CD14-positive monocyte (primary cell): ENCODE data around the gene CEBPZOS. TPM values are rescaled to one million over a fixed set of nuclear protein-coding genes. Genes with fewer than 3 reads are reported as not detected.

ENCODE experiments used
- DNase-seq, 3 donors: peaks; one replicate each; pipeline ENCODE4 v3.0.0-alpha.2; 2011 to 2022
- H2AFZ ChIP-seq: 2 replicates; pipeline ENCODE4 v1.6.0; 2012; ENCODE audit warnings: mild to moderate bottlenecking, low read depth, low read length, inconsistent platforms; ENCODE audit not compliant: insufficient read depth, poor library complexity, severe bottlenecking
- H3K27ac ChIP-seq, 2 donors: 1 replicate in 1 of 2; 2 replicates in 1 of 2; pipeline ENCODE4 v1.5.1; 2012 to 2013; ENCODE audit warnings: low read length in 2 of 2, control low read depth in 1 of 2, inconsistent platforms in 1 of 2, low read depth in 1 of 2, mild to moderate bottlenecking in 1 of 2
- H3K27me3 ChIP-seq, 2 donors: one replicate each; pipeline versions ENCODE4 v1.6.0 to v1.6.1; 2011 to 2013; ENCODE audit warnings: low read length in 2 of 2; ENCODE audit not compliant: control insufficient read depth in 2 of 2, insufficient read depth in 2 of 2
- H3K36me3 ChIP-seq, 2 donors: replicated peaks in 1 of 2; 1 replicate in 1 of 2; 2 replicates in 1 of 2; pipeline versions ENCODE4 v1.5.1 to v1.6.1; 2012 to 2013; ENCODE audit warnings: low read length in 2 of 2, control low read depth in 1 of 2, inconsistent platforms in 1 of 2, mild to moderate bottlenecking in 1 of 2; ENCODE audit not compliant: insufficient read depth in 2 of 2, control insufficient read depth in 1 of 2
- H3K4me1 ChIP-seq, 2 donors: 1 replicate in 1 of 2; 2 replicates in 1 of 2; pipeline versions ENCODE4 v1.5.1 to v1.6.1; 2012 to 2013; ENCODE audit warnings: low read length in 2 of 2, control low read depth in 1 of 2, inconsistent platforms in 1 of 2, mild to moderate bottlenecking in 1 of 2, moderate library complexity in 1 of 2; ENCODE audit not compliant: insufficient read depth in 2 of 2, control insufficient read depth in 1 of 2
- H3K4me2 ChIP-seq: replicated peaks from 2 replicates; pipeline ENCODE3; 2012; ENCODE audit warnings: low read length, moderate library complexity, mild to moderate bottlenecking; ENCODE audit not compliant: poor library complexity, severe bottlenecking; ENCODE audit errors: extremely low read depth
- H3K4me3 ChIP-seq, 3 experiments: fragments of 200-600 bp in 1 of 3; sonication (generic) in 1 of 3; replicated peaks in 1 of 3; 1 replicate in 2 of 3; 2 replicates in 1 of 3; pipeline ENCODE4 v1.5.1; 2011 to 2013; ENCODE audit warnings: low read length in 3 of 3, mild to moderate bottlenecking in 3 of 3, control low read depth in 2 of 3, low read depth in 2 of 3, inconsistent platforms in 1 of 3, moderate library complexity in 1 of 3
- H3K79me2 ChIP-seq: 2 replicates; pipeline ENCODE4 v1.6.0; 2012; ENCODE audit warnings: mild to moderate bottlenecking, control low read depth, inconsistent platforms, low read length, moderate library complexity; ENCODE audit not compliant: insufficient read depth
- H3K9ac ChIP-seq: 2 replicates; pipeline ENCODE4 v1.6.0; 2017; ENCODE audit warnings: low read length, mild to moderate bottlenecking; ENCODE audit not compliant: insufficient read depth, poor library complexity, severe bottlenecking
- H3K9me3 ChIP-seq, 2 donors: replicated peaks in 1 of 2; 1 replicate in 1 of 2; 2 replicates in 1 of 2; pipeline versions ENCODE4 v1.5.1 to v1.6.1; 2012 to 2013; ENCODE audit warnings: low read length in 2 of 2, control low read depth in 1 of 2; ENCODE audit not compliant: control insufficient read depth in 1 of 2, insufficient read depth in 1 of 2
- H4K20me1 ChIP-seq: 2 replicates; pipeline ENCODE4 v1.6.0; 2012; ENCODE audit warnings: mild to moderate bottlenecking, low read length, control low read depth, moderate library complexity; ENCODE audit not compliant: insufficient read depth
- H3K27ac Mint-ChIP-seq, 7 donors: one replicate each; pipeline ENCODE4 v1.8.0; 2020; ENCODE audit warnings: mild to moderate bottlenecking in 7 of 7, mixed read lengths in 7 of 7, moderate library complexity in 6 of 7, inconsistent platforms in 2 of 7
- H3K27me3 Mint-ChIP-seq, 3 donors: one replicate each; pipeline ENCODE4 v1.8.0; 2021 to 2022; ENCODE audit warnings: low read depth in 3 of 3, mild to moderate bottlenecking in 3 of 3, mixed read lengths in 3 of 3, moderate library complexity in 3 of 3, inconsistent platforms in 1 of 3
- H3K36me3 Mint-ChIP-seq, 2 donors: one replicate each; pipeline ENCODE4 v1.8.0; 2020; ENCODE audit warnings: mixed read lengths in 2 of 2, inconsistent platforms in 1 of 2, mild to moderate bottlenecking in 1 of 2
- H3K4me1 Mint-ChIP-seq: one replicate; pipeline ENCODE4 v1.8.0; 2020; ENCODE audit warnings: mild to moderate bottlenecking, mixed read lengths
- H3K4me3 Mint-ChIP-seq, 2 donors: one replicate each; pipeline ENCODE4 v1.8.0; 2020; ENCODE audit warnings: mild to moderate bottlenecking in 2 of 2, mixed read lengths in 2 of 2, moderate library complexity in 1 of 2
- H3K9me3 Mint-ChIP-seq, 7 donors: one replicate each; pipeline ENCODE4 v1.8.0; 2020 to 2022; ENCODE audit warnings: mixed read lengths in 7 of 7, mild to moderate bottlenecking in 6 of 7, moderate library complexity in 6 of 7, inconsistent platforms in 2 of 7
- WGBS: methylation state at CpG from one replicate; pipeline ENCODE4 v1.1.5; 2013; ENCODE audit warnings: missing lambda C conversion rate; ENCODE audit not compliant: insufficient coverage; 5-methylcytosine and 5-hydroxymethylcytosine counted together
- intact Hi-C, 2 donors: fragments of 100-400 bp; cut with micrococcal nuclease; formaldehyde crosslinking; loops; one replicate each; pipeline versions ENCODE4 v1.15.0 to v1.15.1; 2023
- polyA plus RNA-seq, 3 donors: library from polyadenylated mRNA; depleted of rRNA in 1 of 3; unstranded in 2 of 3; stranded (reverse) in 1 of 3; fragments of 300-500 nt in 2 of 3; fragments of >200 nt in 1 of 3; fragmentation: Illumina TruSeq in 2 of 3; gene quantifications; 1 replicate in 2 of 3; 2 replicates in 1 of 3; pipeline ENCODE4 v1.2.3, GENCODE V29; 2012 to 2021
- TF ChIP-seq, protein P1 (sequence below): fragments of 200-600 bp; IDR thresholded peaks from one replicate; pipeline ENCODE4 v1.8.0; 2022; ENCODE audit warnings: antibody characterized with exemption, mild to moderate bottlenecking

The CEBPZOS gene
- polyA plus RNA-seq, 3 donors = 12.6 to 19.3 (median 18.2) TPM

GRCh38 chr2:37180006-37180639, 16.2 kb upstream of the CEBPZOS start:
- Histone ChIP-seq H3K79me2 (no peaks in the 10 kb centered on the region), H3K27me3 (no peaks in the 10 kb centered on the region), H3K36me3 (no peaks in the 10 kb centered on the region), H3K9ac (no peak overlapping the region), H3K9me3 (no peaks in the 10 kb centered on the region), H3K4me2 (no peak overlapping the region), H4K20me1 (no peaks in the 10 kb centered on the region), H3K4me1 (no peaks in the 10 kb centered on the region), H2AFZ (no peak overlapping the region), H3K4me3 (no peak overlapping the region), H3K27ac (no peak overlapping the region)
- Mint-ChIP-seq H3K9me3 (no peaks in the 10 kb centered on the region), H3K4me3 (no peak overlapping the region), H3K27me3 (peaks cover 2 to 10% (median 6%) of the 10 kb centered on the region in 3 donors), H3K36me3 (no peaks in the 10 kb centered on the region), H3K4me1 (no peaks in the 10 kb centered on the region), H3K27ac (no peak overlapping the region)
- 71% methylated on average over 4 of the region's 4 CpGs for WGBS
- TF ChIP-seq, protein P1, sequence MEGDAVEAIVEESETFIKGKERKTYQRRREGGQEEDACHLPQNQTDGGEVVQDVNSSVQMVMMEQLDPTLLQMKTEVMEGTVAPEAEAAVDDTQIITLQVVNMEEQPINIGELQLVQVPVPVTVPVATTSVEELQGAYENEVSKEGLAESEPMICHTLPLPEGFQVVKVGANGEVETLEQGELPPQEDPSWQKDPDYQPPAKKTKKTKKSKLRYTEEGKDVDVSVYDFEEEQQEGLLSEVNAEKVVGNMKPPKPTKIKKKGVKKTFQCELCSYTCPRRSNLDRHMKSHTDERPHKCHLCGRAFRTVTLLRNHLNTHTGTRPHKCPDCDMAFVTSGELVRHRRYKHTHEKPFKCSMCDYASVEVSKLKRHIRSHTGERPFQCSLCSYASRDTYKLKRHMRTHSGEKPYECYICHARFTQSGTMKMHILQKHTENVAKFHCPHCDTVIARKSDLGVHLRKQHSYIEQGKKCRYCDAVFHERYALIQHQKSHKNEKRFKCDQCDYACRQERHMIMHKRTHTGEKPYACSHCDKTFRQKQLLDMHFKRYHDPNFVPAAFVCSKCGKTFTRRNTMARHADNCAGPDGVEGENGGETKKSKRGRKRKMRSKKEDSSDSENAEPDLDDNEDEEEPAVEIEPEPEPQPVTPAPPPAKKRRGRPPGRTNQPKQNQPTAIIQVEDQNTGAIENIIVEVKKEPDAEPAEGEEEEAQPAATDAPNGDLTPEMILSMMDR = no peak
- no peak for DNase-seq
- intact Hi-C loops = no loop called here

DNA sequence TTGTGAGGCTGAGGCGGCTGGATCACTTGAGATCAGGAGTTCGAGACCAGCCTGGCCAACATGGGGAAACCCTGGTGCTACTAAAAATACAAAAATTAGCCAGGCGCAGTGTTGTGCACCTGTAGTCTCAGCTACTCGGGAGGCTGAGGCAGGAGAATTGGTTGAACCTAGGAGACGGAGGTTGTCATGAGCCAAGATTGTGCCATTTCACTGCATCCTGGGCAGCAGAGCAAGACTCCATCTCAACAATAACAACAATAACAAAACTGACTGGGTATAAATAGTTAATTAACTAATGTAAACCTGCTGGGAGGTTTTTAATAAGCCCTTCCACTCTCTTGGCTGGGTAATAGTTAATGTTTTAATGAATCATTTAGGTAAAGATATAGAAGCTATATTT, 15.7 kb upstream of the CEBPZOS start:
- no peaks in the 10 kb centered on the region for H3K9me3 ChIP-seq
- no peak overlapping the region for H3K4me3 ChIP-seq
- TF ChIP-seq, protein P1 = no peak
- H2AFZ ChIP-seq = no peak overlapping the region
- H3K9ac ChIP-seq = no peak overlapping the region
- H3K27me3 ChIP-seq = no peaks in the 10 kb centered on the region
- no peaks in the 10 kb centered on the region for H3K4me1 ChIP-seq
- H3K9me3 Mint-ChIP-seq = no peaks in the 10 kb centered on the region
- WGBS = 97% methylated on average over 4 of the region's 5 CpGs
- intact Hi-C loops = no loop called here
- H3K27ac ChIP-seq = no peak overlapping the region
- DNase-seq = no peak
- H3K27ac Mint-ChIP-seq = peak overlapping the region in 1 of 7 donors; percentile 28
- peaks cover 2 to 10% (median 6%) of the 10 kb centered on the region in 3 donors for H3K27me3 Mint-ChIP-seq
- H3K4me1 Mint-ChIP-seq = no peaks in the 10 kb centered on the region
- H3K4me2 ChIP-seq = no peak overlapping the region
- H3K79me2 ChIP-seq = no peaks in the 10 kb centered on the region
- H3K4me3 Mint-ChIP-seq = no peak overlapping the region
- H3K36me3 ChIP-seq = no peaks in the 10 kb centered on the region
- H4K20me1 ChIP-seq = no peaks in the 10 kb centered on the region
- no peaks in the 10 kb centered on the region for H3K36me3 Mint-ChIP-seq
